Measurements from ENCODE around the gene OPALIN.

DNA sequence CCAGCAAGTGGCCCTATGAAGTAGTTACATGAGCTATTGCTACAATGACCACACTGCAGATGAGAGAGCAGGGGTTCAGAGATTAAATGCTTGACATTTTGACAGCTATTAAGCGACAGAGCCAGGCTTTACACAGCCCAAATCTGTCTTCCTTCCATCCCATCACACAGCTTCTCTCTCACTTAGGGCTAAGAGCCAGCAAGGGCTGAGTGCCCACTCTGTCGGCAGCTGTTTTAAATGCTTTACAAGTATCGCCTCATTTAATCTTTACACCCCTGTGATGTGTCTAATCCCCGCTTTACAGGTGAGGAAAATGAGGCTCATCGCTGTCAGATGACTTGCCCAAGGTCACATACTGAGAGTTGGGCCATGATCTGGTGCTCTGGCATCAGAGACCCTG lies 15.2 kb upstream of the OPALIN start:
- TF ChIP-seq, protein P1, sequence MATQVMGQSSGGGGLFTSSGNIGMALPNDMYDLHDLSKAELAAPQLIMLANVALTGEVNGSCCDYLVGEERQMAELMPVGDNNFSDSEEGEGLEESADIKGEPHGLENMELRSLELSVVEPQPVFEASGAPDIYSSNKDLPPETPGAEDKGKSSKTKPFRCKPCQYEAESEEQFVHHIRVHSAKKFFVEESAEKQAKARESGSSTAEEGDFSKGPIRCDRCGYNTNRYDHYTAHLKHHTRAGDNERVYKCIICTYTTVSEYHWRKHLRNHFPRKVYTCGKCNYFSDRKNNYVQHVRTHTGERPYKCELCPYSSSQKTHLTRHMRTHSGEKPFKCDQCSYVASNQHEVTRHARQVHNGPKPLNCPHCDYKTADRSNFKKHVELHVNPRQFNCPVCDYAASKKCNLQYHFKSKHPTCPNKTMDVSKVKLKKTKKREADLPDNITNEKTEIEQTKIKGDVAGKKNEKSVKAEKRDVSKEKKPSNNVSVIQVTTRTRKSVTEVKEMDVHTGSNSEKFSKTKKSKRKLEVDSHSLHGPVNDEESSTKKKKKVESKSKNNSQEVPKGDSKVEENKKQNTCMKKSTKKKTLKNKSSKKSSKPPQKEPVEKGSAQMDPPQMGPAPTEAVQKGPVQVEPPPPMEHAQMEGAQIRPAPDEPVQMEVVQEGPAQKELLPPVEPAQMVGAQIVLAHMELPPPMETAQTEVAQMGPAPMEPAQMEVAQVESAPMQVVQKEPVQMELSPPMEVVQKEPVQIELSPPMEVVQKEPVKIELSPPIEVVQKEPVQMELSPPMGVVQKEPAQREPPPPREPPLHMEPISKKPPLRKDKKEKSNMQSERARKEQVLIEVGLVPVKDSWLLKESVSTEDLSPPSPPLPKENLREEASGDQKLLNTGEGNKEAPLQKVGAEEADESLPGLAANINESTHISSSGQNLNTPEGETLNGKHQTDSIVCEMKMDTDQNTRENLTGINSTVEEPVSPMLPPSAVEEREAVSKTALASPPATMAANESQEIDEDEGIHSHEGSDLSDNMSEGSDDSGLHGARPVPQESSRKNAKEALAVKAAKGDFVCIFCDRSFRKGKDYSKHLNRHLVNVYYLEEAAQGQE (IDR thresholded peaks at IDR 0.05; ENCODE audit: low read depth, low read length) = no peak
- TF ChIP-seq, protein P2, sequence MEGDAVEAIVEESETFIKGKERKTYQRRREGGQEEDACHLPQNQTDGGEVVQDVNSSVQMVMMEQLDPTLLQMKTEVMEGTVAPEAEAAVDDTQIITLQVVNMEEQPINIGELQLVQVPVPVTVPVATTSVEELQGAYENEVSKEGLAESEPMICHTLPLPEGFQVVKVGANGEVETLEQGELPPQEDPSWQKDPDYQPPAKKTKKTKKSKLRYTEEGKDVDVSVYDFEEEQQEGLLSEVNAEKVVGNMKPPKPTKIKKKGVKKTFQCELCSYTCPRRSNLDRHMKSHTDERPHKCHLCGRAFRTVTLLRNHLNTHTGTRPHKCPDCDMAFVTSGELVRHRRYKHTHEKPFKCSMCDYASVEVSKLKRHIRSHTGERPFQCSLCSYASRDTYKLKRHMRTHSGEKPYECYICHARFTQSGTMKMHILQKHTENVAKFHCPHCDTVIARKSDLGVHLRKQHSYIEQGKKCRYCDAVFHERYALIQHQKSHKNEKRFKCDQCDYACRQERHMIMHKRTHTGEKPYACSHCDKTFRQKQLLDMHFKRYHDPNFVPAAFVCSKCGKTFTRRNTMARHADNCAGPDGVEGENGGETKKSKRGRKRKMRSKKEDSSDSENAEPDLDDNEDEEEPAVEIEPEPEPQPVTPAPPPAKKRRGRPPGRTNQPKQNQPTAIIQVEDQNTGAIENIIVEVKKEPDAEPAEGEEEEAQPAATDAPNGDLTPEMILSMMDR (IDR thresholded peaks at IDR 0.05) = no peak
- TF ChIP-seq, protein P3, sequence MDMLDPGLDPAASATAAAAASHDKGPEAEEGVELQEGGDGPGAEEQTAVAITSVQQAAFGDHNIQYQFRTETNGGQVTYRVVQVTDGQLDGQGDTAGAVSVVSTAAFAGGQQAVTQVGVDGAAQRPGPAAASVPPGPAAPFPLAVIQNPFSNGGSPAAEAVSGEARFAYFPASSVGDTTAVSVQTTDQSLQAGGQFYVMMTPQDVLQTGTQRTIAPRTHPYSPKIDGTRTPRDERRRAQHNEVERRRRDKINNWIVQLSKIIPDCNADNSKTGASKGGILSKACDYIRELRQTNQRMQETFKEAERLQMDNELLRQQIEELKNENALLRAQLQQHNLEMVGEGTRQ (IDR thresholded peaks at IDR 0.05; ENCODE audit: borderline replicate concordance, low read depth, low read length) = no peak
- TF ChIP-seq, protein P4, sequence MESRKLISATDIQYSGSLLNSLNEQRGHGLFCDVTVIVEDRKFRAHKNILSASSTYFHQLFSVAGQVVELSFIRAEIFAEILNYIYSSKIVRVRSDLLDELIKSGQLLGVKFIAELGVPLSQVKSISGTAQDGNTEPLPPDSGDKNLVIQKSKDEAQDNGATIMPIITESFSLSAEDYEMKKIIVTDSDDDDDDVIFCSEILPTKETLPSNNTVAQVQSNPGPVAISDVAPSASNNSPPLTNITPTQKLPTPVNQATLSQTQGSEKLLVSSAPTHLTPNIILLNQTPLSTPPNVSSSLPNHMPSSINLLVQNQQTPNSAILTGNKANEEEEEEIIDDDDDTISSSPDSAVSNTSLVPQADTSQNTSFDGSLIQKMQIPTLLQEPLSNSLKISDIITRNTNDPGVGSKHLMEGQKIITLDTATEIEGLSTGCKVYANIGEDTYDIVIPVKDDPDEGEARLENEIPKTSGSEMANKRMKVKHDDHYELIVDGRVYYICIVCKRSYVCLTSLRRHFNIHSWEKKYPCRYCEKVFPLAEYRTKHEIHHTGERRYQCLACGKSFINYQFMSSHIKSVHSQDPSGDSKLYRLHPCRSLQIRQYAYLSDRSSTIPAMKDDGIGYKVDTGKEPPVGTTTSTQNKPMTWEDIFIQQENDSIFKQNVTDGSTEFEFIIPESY (IDR thresholded peaks at IDR 0.05; ENCODE audit: borderline replicate concordance, low read depth) = no peak
- TF ChIP-seq SIN3A (IDR thresholded peaks at IDR 0.05; ENCODE audit: borderline replicate concordance, low read depth, low read length) (no peak), POLR2AphosphoS5 (IDR thresholded peaks at IDR 0.05; ENCODE audit: low read depth, low read length) (no peak), NFIC (IDR thresholded peaks at IDR 0.05; ENCODE audit: borderline replicate concordance) (no peak), EP300 (IDR thresholded peaks at IDR 0.05; ENCODE audit: borderline replicate concordance in 1 of 2, low read depth in 1 of 2, low read length in 1 of 2) (no peak), RAD21 (IDR thresholded peaks at IDR 0.05; ENCODE audit: low read length) (no peak), JUND (IDR thresholded peaks at IDR 0.05) (no peak), GABPA (IDR thresholded peaks at IDR 0.05; ENCODE audit: low read depth) (no peak)
